GM12878 (cell line): ENCODE measurements around the gene DYDC1. TPM values are rescaled to one million over a fixed set of nuclear protein-coding genes. Genes with fewer than 3 reads are reported as not detected.

Source experiments
- ATAC-seq: fragments of 200-7000 bp; cut with Tn5 transposase; 3 replicates; pipeline ENCODE4 v1.9.1; 2020; ENCODE audit warnings: mild to moderate bottlenecking, moderate library complexity
- BruUV-seq: library from RNA; stranded (reverse); fragments of 400-500 nt; replicated peaks from 2 replicates; lab custom pipeline; 2021; lab: Mats Ljungman, UMichigan
- CTCF ChIA-PET: fragments of 300-600 bp; sonication (Branson Sonifier 250); formaldehyde crosslinking; extraction: SDS; loops from one replicate; lab custom pipeline; 2021; ENCODE audit warnings: inconsistent platforms; lab: Yijun Ruan, JAX
- POLR2A ChIA-PET: fragments of 350-600 bp; formaldehyde crosslinking; extraction: SDS; loops from one replicate; lab custom pipeline; 2021; ENCODE audit warnings: inconsistent platforms; lab: Charles Lee
- RAD21 ChIA-PET: fragments of 300-600 bp; sonication (Branson Sonifier 250); formaldehyde crosslinking; loops from one replicate; lab custom pipeline; 2023; ENCODE audit warnings: antibody characterized with exemption; ENCODE audit not compliant: unreplicated experiment; lab: Charles Lee
- SMC1A ChIA-PET: fragments of 300-600 bp; sonication (Branson Sonifier 250); formaldehyde crosslinking; loops from one replicate; lab custom pipeline; 2023; ENCODE audit not compliant: unreplicated experiment, uncharacterized antibody; lab: Charles Lee
- DNase-seq: peaks from one replicate; pipeline ENCODE4 v3.0.0-alpha.2; 2011; ENCODE audit warnings: low read depth, low spot score
- FAIRE-seq: peaks from 3 replicates; lab custom pipeline; 2011; peaks lifted over from hg19 to GRCh38; lab: Jason Lieb, UNC
- H2AFZ ChIP-seq: 2 replicates; pipeline ENCODE4 v1.6.0; 2011; ENCODE audit warnings: low read depth, low read length, control low read depth; ENCODE audit not compliant: control insufficient read depth
- H3K27ac ChIP-seq: 2 replicates; pipeline ENCODE4 v1.5.1; 2011; ENCODE audit warnings: control low read depth; ENCODE audit not compliant: control insufficient read depth, insufficient read depth
- H3K27me3 ChIP-seq, 2 experiments: replicated peaks in 1 of 2; 2 replicates each; pipeline versions ENCODE4 v1.6.0 to v1.6.1; 2011; ENCODE audit warnings: low read length in 1 of 2; ENCODE audit not compliant: control insufficient read depth in 2 of 2, insufficient read depth in 2 of 2
- H3K36me3 ChIP-seq, 2 experiments: 2 replicates each; pipeline ENCODE4 v1.5.1; 2011; ENCODE audit warnings: low read length in 1 of 2; ENCODE audit not compliant: control insufficient read depth in 2 of 2, insufficient read depth in 2 of 2
- H3K4me1 ChIP-seq: 2 replicates; pipeline ENCODE4 v1.6.1; 2011; ENCODE audit warnings: mild to moderate bottlenecking, low read length, moderate library complexity, mixed read lengths; ENCODE audit not compliant: control insufficient read depth, insufficient read depth
- H3K4me2 ChIP-seq: 2 replicates; pipeline ENCODE4 v1.6.0; 2011; ENCODE audit warnings: control low read depth; ENCODE audit not compliant: control insufficient read depth, insufficient read depth
- H3K4me3 ChIP-seq: fragments of 200-600 bp; sonication (generic); 2 replicates; pipeline ENCODE4 v1.5.1; 2016
- H3K79me2 ChIP-seq: 2 replicates; pipeline ENCODE4 v1.6.0; 2011; ENCODE audit warnings: low read length; ENCODE audit not compliant: control insufficient read depth, insufficient read depth
- H3K9ac ChIP-seq: 2 replicates; pipeline ENCODE4 v1.8.0; 2011; ENCODE audit warnings: low read length, control low read depth, mixed read lengths; ENCODE audit not compliant: control insufficient read depth, insufficient read depth
- H3K9me3 ChIP-seq: replicated peaks from 3 replicates; pipeline ENCODE4 v1.5.1; 2011; ENCODE audit warnings: mild to moderate bottlenecking, low read length; ENCODE audit not compliant: control insufficient read depth, insufficient read depth
- H4K20me1 ChIP-seq: 2 replicates; pipeline ENCODE4 v1.6.0; 2011; ENCODE audit not compliant: control insufficient read depth, insufficient read depth
- CBX3 ChIP-seq: fragments of 200-600 bp; sonication (generic); IDR thresholded peaks from 2 replicates; pipeline ENCODE4 v1.6.1; 2016; ENCODE audit warnings: low read depth, borderline replicate concordance
- ESRRA ChIP-seq: IDR thresholded peaks from 2 replicates; pipeline ENCODE4 v1.6.1; 2012; ENCODE audit warnings: mild to moderate bottlenecking, low read length, improper control_type of control experiment
- FOS ChIP-seq: IDR thresholded peaks from 3 replicates; pipeline ENCODE4 v1.6.1; 2011; ENCODE audit warnings: borderline replicate concordance; ENCODE audit not compliant: insufficient read length; ENCODE audit errors: extremely low read depth
- IKZF1 ChIP-seq: fragments of 450-650 bp; conservative IDR thresholded peaks from 2 replicates; pipeline ENCODE4 v1.6.1; 2017; ENCODE audit warnings: antibody characterized with exemption, mild to moderate bottlenecking
- LARP7 ChIP-seq: fragments of 450-650 bp; IDR thresholded peaks from 2 replicates; pipeline ENCODE4 v1.6.1; 2017; ENCODE audit warnings: mild to moderate bottlenecking
- MTA2 ChIP-seq: fragments of 450-650 bp; IDR thresholded peaks from 2 replicates; pipeline ENCODE4 v1.6.1; 2016; ENCODE audit warnings: low read depth, mild to moderate bottlenecking, moderate library complexity
- MTA3 ChIP-seq: IDR thresholded peaks from 2 replicates; pipeline ENCODE4 v1.6.1; 2012; ENCODE audit warnings: low read length, inconsistent platforms, borderline replicate concordance
- PAX8 ChIP-seq: fragments of 450-650 bp; IDR thresholded peaks from 2 replicates; pipeline ENCODE4 v1.6.1; 2017; ENCODE audit warnings: mild to moderate bottlenecking, moderate library complexity
- POLR2AphosphoS5 ChIP-seq: IDR thresholded peaks from 2 replicates; pipeline ENCODE4 v1.6.1; 2011; ENCODE audit warnings: mild to moderate bottlenecking, low read length, inconsistent platforms
- POU2F2 ChIP-seq: IDR thresholded peaks from 3 replicates; pipeline ENCODE4 v1.6.1; 2011; ENCODE audit warnings: low read depth, mild to moderate bottlenecking, low read length, borderline replicate concordance
- SMAD5 ChIP-seq: IDR thresholded peaks from 2 replicates; pipeline ENCODE4 v1.6.1; 2016; ENCODE audit warnings: antibody characterized with exemption, low read depth
- TAF1 ChIP-seq: IDR thresholded peaks from 2 replicates; pipeline ENCODE4 v1.6.1; 2011; ENCODE audit warnings: mild to moderate bottlenecking, low read depth, low read length, borderline replicate concordance
- TCF7 ChIP-seq: IDR thresholded peaks from 2 replicates; pipeline ENCODE4 v1.6.1; 2014; ENCODE audit warnings: antibody characterized with exemption, borderline replicate concordance
- ZBED1 ChIP-seq: IDR thresholded peaks from 2 replicates; pipeline ENCODE4 v1.6.1; 2016; ENCODE audit warnings: borderline replicate concordance
- ZZZ3 ChIP-seq: IDR thresholded peaks from 2 replicates; pipeline ENCODE4 v1.6.1; 2011; ENCODE audit warnings: low read depth; ENCODE audit not compliant: control insufficient read depth, insufficient read length
- WGBS: methylation state at CpG from one replicate; pipeline ENCODE4 v1.1.6; 2016; ENCODE audit warnings: low lambda C conversion rate; ENCODE audit not compliant: insufficient replicate concordance, insufficient coverage; ENCODE audit errors: missing lambda C conversion rate; 5-methylcytosine and 5-hydroxymethylcytosine counted together
- in situ Hi-C: fragments of 300-500 bp; cut with MboI; formaldehyde crosslinking; loops from 9 replicates; pipeline ENCODE4 v1.14.3; 2018; ENCODE audit warnings: mixed read lengths
- intact Hi-C: fragments of 100-400 bp; cut with micrococcal nuclease; formaldehyde crosslinking; loops from one replicate; pipeline ENCODE4 v1.14.2; 2022; ENCODE audit not compliant: unreplicated experiment
- polyA plus RNA-seq, 11 experiments: library from polyadenylated mRNA; depleted of rRNA in 4 of 11; unstranded in 6 of 11; stranded (reverse) in 5 of 11; fragments of >200 nt; fragmentation: Nextera tagmentation in 4 of 11; fragmentation: Illumina TruSeq in 1 of 11; extraction: Ambion mirVana in 4 of 11; extraction: Trizol in 1 of 11; gene quantifications; 1 replicate in 1 of 11; 2 replicates in 10 of 11; pipeline versions ENCODE4 v1.2.1 to v1.2.3, GENCODE V29; 2011 to 2016; ENCODE audit warnings: inconsistent platforms in 2 of 11, missing spikeins in 2 of 11, low read depth in 1 of 11
- total RNA-seq, 4 experiments: library from RNA; depleted of rRNA in 3 of 4; stranded (reverse); fragments of >200 nt in 3 of 4; fragmentation: Illumina TruSeq in 1 of 4; extraction: Trizol in 1 of 4; gene quantifications; 2 replicates each; pipeline versions ENCODE4 v1.2.1 to v1.2.3, GENCODE V29; 2013 to 2021
- TF ChIP-seq, protein P1 (sequence below): fragments of 450-650 bp; IDR thresholded peaks from 2 replicates; pipeline ENCODE4 v1.6.1; 2017; ENCODE audit warnings: low read depth, mild to moderate bottlenecking, moderate library complexity
- TF ChIP-seq, protein P2 (sequence below): fragments of 150-350 bp; IDR thresholded peaks from 2 replicates; pipeline ENCODE4 v1.6.1; 2014; ENCODE audit warnings: mild to moderate bottlenecking, low read depth, low read length
- TF ChIP-seq, protein P3 (sequence below): fragments of 450-650 bp; formaldehyde crosslinking; IDR thresholded peaks from 2 replicates; pipeline ENCODE4 v1.5.0; 2022; ENCODE audit warnings: mild to moderate bottlenecking, missing genetic modification characterization

The DYDC1 gene
- total and polyA plus RNA-seq, 10 of the 15 experiments (the other 5 are each of a cell fraction or from before 2014, with no cell fraction given), result not detected

DNA sequence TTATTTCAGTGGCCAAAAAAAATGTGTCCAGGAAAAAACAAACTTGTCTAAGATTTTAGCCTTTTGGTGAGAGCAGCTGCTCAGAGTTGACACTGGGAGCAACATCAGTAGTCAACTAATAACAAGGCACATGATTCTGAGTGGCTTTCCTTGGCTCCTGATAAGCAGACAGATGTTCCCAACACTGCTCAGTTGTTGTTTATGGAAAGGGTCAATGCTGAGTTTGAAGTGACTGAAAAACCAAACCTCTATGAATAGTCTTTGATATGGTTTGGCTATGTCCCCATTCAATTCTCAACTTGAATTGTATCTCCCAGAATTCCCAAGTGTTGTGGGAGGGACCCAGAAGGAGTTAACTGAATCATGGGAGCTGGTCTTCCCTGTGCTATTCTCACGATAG is 12.3 kb downstream of the DYDC1 start (continued):
- no peak for TF ChIP-seq POLR2AphosphoS5
- no peak for TF ChIP-seq MTA2
- TF ChIP-seq POU2F2, result no peak

DNA sequence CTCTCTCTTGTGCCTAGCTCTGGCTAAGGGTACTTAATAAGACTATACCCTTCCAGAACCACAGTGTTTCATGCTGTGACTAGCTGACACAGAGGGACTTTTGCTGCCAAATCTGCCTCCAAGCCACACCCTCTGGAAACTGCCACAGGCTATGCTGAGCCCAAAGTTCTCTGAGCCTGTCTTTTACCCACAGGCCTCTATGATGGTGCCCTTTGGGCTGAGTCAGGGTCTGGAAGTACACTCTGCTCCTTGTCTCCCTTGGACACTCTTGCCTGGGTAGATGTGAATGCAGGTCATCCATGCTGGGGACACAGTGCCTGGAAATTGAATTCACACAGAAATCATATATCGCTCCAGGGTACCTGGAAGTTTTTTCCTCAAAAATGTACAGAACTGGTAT is 22.6 kb downstream of the DYDC1 start:
- ChIA-PET CTCF (no interaction called here), RAD21 (no interaction called here)
- FAIRE-seq, result no peak

More for the DNA sequence above, 22.6 kb downstream of the DYDC1 start:
- Histone ChIP-seq H4K20me1 (no peaks in the 10 kb centered on the region), H3K79me2 (no peaks in the 10 kb centered on the region), H3K4me2 (no peak overlapping the region), H3K36me3 (no peaks in the 10 kb centered on the region), H3K9me3 (no peaks in the 10 kb centered on the region), H3K4me3 (no peak overlapping the region), H3K27ac (no peak overlapping the region), H3K27me3 (no peaks in the 10 kb centered on the region), H3K4me1 (no peaks in the 10 kb centered on the region), H2AFZ (no peak overlapping the region), H3K9ac (no peak overlapping the region)
- ChIA-PET POLR2A (no interaction called here), SMC1A (interaction anchor here (0.7 kb wide), 1 partner anchor 18 kb away, joined by 3 read pairs; no protein-coding TSS in a partner anchor)
- BruUV-seq, result no TSS peak
- in situ Hi-C loops, result no loop called here
- 94% methylated on average over 1 of the region's 1 CpG for WGBS
- ATAC-seq, result no peak
- intact Hi-C loops, result no loop called here
- TF ChIP-seq TAF1 (no peak), MTA3 (no peak), ZZZ3 (no peak), ESRRA (no peak), FOS (no peak), PAX8 (no peak), SMAD5 (no peak), IKZF1 (no peak), CBX3 (no peak), LARP7 (no peak), TCF7 (no peak), ZBED1 (no peak)
- TF ChIP-seq, protein P1, sequence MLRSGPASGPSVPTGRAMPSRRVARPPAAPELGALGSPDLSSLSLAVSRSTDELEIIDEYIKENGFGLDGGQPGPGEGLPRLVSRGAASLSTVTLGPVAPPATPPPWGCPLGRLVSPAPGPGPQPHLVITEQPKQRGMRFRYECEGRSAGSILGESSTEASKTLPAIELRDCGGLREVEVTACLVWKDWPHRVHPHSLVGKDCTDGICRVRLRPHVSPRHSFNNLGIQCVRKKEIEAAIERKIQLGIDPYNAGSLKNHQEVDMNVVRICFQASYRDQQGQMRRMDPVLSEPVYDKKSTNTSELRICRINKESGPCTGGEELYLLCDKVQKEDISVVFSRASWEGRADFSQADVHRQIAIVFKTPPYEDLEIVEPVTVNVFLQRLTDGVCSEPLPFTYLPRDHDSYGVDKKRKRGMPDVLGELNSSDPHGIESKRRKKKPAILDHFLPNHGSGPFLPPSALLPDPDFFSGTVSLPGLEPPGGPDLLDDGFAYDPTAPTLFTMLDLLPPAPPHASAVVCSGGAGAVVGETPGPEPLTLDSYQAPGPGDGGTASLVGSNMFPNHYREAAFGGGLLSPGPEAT, result no peak
- TF ChIP-seq, protein P2, sequence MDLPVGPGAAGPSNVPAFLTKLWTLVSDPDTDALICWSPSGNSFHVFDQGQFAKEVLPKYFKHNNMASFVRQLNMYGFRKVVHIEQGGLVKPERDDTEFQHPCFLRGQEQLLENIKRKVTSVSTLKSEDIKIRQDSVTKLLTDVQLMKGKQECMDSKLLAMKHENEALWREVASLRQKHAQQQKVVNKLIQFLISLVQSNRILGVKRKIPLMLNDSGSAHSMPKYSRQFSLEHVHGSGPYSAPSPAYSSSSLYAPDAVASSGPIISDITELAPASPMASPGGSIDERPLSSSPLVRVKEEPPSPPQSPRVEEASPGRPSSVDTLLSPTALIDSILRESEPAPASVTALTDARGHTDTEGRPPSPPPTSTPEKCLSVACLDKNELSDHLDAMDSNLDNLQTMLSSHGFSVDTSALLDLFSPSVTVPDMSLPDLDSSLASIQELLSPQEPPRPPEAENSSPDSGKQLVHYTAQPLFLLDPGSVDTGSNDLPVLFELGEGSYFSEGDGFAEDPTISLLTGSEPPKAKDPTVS, result no peak
- TF ChIP-seq, protein P3, sequence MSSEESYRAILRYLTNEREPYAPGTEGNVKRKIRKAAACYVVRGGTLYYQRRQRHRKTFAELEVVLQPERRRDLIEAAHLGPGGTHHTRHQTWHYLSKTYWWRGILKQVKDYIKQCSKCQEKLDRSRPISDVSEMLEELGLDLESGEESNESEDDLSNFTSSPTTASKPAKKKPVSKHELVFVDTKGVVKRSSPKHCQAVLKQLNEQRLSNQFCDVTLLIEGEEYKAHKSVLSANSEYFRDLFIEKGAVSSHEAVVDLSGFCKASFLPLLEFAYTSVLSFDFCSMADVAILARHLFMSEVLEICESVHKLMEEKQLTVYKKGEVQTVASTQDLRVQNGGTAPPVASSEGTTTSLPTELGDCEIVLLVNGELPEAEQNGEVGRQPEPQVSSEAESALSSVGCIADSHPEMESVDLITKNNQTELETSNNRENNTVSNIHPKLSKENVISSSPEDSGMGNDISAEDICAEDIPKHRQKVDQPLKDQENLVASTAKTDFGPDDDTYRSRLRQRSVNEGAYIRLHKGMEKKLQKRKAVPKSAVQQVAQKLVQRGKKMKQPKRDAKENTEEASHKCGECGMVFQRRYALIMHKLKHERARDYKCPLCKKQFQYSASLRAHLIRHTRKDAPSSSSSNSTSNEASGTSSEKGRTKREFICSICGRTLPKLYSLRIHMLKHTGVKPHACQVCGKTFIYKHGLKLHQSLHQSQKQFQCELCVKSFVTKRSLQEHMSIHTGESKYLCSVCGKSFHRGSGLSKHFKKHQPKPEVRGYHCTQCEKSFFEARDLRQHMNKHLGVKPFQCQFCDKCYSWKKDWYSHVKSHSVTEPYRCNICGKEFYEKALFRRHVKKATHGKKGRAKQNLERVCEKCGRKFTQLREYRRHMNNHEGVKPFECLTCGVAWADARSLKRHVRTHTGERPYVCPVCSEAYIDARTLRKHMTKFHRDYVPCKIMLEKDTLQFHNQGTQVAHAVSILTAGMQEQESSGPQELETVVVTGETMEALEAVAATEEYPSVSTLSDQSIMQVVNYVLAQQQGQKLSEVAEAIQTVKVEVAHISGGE (CRISPR knock-in tag), result no peak
- no peak for DNase-seq
